IMR-90 (cell line): ENCODE measurements around the gene CCDC9. TPM values are rescaled to one million over a fixed set of nuclear protein-coding genes. Genes with fewer than 3 reads are reported as not detected.

Experiments
- ATAC-seq: fragments of 200-7000 bp; cut with Tn5 transposase; 2 replicates; pipeline ENCODE4 v1.9.1; 2020; ENCODE audit warnings: low read depth, mild to moderate bottlenecking, moderate library complexity
- BruUV-seq: library from RNA; stranded (reverse); fragments of 400-500 nt; replicated peaks from 2 replicates; lab custom pipeline; 2021; lab: Mats Ljungman, UMichigan
- CTCF ChIA-PET: fragments of 300-600 bp; formaldehyde crosslinking; extraction: SDS; loops from one replicate; lab custom pipeline; 2021; ENCODE audit warnings: antibody characterized with exemption; lab: Yijun Ruan, JAX
- POLR2A ChIA-PET: fragments of 300-600 bp; sonication (Branson Sonifier 250); formaldehyde crosslinking; loops from one replicate; lab custom pipeline; 2022; ENCODE audit warnings: antibody characterized with exemption; ENCODE audit not compliant: unreplicated experiment; lab: Charles Lee
- DNase-seq: peaks from one replicate; pipeline ENCODE4 v3.0.0; 2013
- H2AFZ ChIP-seq: replicated peaks from 2 replicates; pipeline ENCODE3; 2013; ENCODE audit warnings: low read length, mild to moderate bottlenecking; ENCODE audit not compliant: poor library complexity
- H2AK5ac ChIP-seq: 2 replicates; pipeline ENCODE4 v1.6.1; 2013; ENCODE audit warnings: low read depth, low read length, inconsistent platforms
- H2AK9ac ChIP-seq: replicated peaks from 2 replicates; pipeline ENCODE3; 2013; ENCODE audit warnings: mild to moderate bottlenecking, low read depth, low read length, moderate library complexity; ENCODE audit not compliant: poor library complexity
- H2BK120ac ChIP-seq: 2 replicates; pipeline ENCODE4 v1.6.1; 2013; ENCODE audit warnings: low read depth, low read length, inconsistent platforms
- H2BK15ac ChIP-seq: 3 replicates; pipeline ENCODE4 v1.6.1; 2013; ENCODE audit warnings: low read depth, low read length, inconsistent platforms
- H2BK20ac ChIP-seq: 2 replicates; pipeline ENCODE4 v1.6.1; 2013; ENCODE audit warnings: low read depth, mild to moderate bottlenecking, inconsistent platforms, low read length, moderate library complexity
- H2BK5ac ChIP-seq: 2 replicates; pipeline ENCODE4 v1.6.1; 2013; ENCODE audit warnings: mild to moderate bottlenecking, low read depth, low read length, inconsistent platforms; ENCODE audit not compliant: poor library complexity, severe bottlenecking
- H3K14ac ChIP-seq: replicated peaks from 2 replicates; pipeline ENCODE4 v1.6.1; 2013; ENCODE audit warnings: low read depth, low read length, inconsistent platforms
- H3K18ac ChIP-seq: 2 replicates; pipeline ENCODE4 v1.6.1; 2013; ENCODE audit warnings: low read depth, low read length, control low read depth
- H3K23ac ChIP-seq: 2 replicates; pipeline ENCODE4 v1.6.1; 2013; ENCODE audit warnings: low read depth, low read length, inconsistent platforms
- H3K27ac ChIP-seq: 2 replicates; pipeline ENCODE4 v1.5.1; 2013; ENCODE audit warnings: mild to moderate bottlenecking, control low read depth, low read length; ENCODE audit not compliant: insufficient read depth
- H3K27me3 ChIP-seq: 2 replicates; pipeline ENCODE4 v1.6.1; 2013; ENCODE audit warnings: low read length; ENCODE audit not compliant: control insufficient read depth, insufficient read depth
- H3K36me3 ChIP-seq: 2 replicates; pipeline ENCODE4 v1.6.1; 2013; ENCODE audit warnings: low read length, mixed read lengths; ENCODE audit not compliant: control insufficient read depth, insufficient read depth
- H3K4ac ChIP-seq: 2 replicates; pipeline ENCODE4 v1.6.1; 2013; ENCODE audit warnings: low read depth, low read length, inconsistent platforms
- H3K4me1 ChIP-seq: 2 replicates; pipeline ENCODE4 v1.6.1; 2013; ENCODE audit warnings: low read length, mixed read lengths; ENCODE audit not compliant: control insufficient read depth, insufficient read depth
- H3K4me2 ChIP-seq: 2 replicates; pipeline ENCODE4 v1.6.1; 2013; ENCODE audit warnings: low read depth, mild to moderate bottlenecking, control low read depth, low read length, moderate library complexity
- H3K4me3 ChIP-seq: 2 replicates; pipeline ENCODE4 v1.5.1; 2013; ENCODE audit warnings: low read depth, mild to moderate bottlenecking, control low read depth, low read length, moderate library complexity; ENCODE audit not compliant: insufficient read depth
- H3K56ac ChIP-seq: 2 replicates; pipeline ENCODE4 v1.6.1; 2013; ENCODE audit warnings: low read length, inconsistent platforms; ENCODE audit not compliant: insufficient read depth; ENCODE audit errors: extremely low read depth
- H3K79me1 ChIP-seq, 2 experiments: 2 replicates each; pipeline ENCODE4 v1.6.1; 2013; ENCODE audit warnings: low read length in 2 of 2, inconsistent platforms in 1 of 2, low read depth in 1 of 2
- H3K9ac ChIP-seq: 2 replicates; pipeline ENCODE4 v1.6.1; 2013; ENCODE audit warnings: low read depth, low read length, control low read depth
- H3K9me1 ChIP-seq: 2 replicates; pipeline ENCODE4 v1.6.1; 2013; ENCODE audit warnings: low read length, inconsistent platforms; ENCODE audit not compliant: insufficient read depth
- H3K9me3 ChIP-seq: 2 replicates; pipeline ENCODE4 v1.6.1; 2013; ENCODE audit warnings: low read length; ENCODE audit not compliant: control insufficient read depth, insufficient read depth
- H4K20me1 ChIP-seq: 2 replicates; pipeline ENCODE4 v1.6.1; 2013; ENCODE audit warnings: low read length, inconsistent platforms; ENCODE audit not compliant: insufficient read depth
- H4K5ac ChIP-seq: 2 replicates; pipeline ENCODE4 v1.6.1; 2013; ENCODE audit warnings: mild to moderate bottlenecking, low read depth, low read length, control low read depth
- H4K8ac ChIP-seq, 2 experiments: 2 replicates each; pipeline ENCODE4 v1.6.1; 2013; ENCODE audit warnings: low read depth in 2 of 2, low read length in 2 of 2, control low read depth in 1 of 2, inconsistent platforms in 1 of 2
- H4K91ac ChIP-seq: 2 replicates; pipeline ENCODE4 v1.6.1; 2013; ENCODE audit warnings: low read depth, low read length, inconsistent platforms; ENCODE audit not compliant: insufficient read depth
- CTCF ChIP-seq: conservative IDR thresholded peaks from 2 replicates; pipeline ENCODE4 v1.5.1; 2012; ENCODE audit warnings: mild to moderate bottlenecking, low read depth, low read length, improper control_type of control experiment
- MXI1 ChIP-seq: IDR thresholded peaks from 2 replicates; pipeline ENCODE4 v1.6.1; 2012; ENCODE audit warnings: low read depth, mild to moderate bottlenecking, low read length, moderate library complexity, borderline replicate concordance
- NFE2L2 ChIP-seq: fragments of 150-350 bp; IDR thresholded peaks from 2 replicates; pipeline ENCODE4 v1.6.1; 2016; ENCODE audit warnings: low read depth, mild to moderate bottlenecking, low read length
- POLR2A ChIP-seq: IDR thresholded peaks from 2 replicates; pipeline ENCODE4 v1.6.1; 2012; ENCODE audit warnings: mild to moderate bottlenecking, low read depth, low read length
- WGBS, 2 experiments: methylation state at CpG; one replicate each; pipeline versions ENCODE4 v1.1.5 to v1.1.7; 2013; ENCODE audit warnings: missing lambda C conversion rate in 2 of 2; ENCODE audit not compliant: insufficient read length in 1 of 2; ENCODE audit errors: extremely low coverage in 2 of 2; 5-methylcytosine and 5-hydroxymethylcytosine counted together
- dilution Hi-C: fragments of 300-500 bp; cut with HindIII; formaldehyde crosslinking; loops from one replicate; pipeline ENCODE4 v1.14.3; 2018; ENCODE audit warnings: low sequenced_read_pairs; ENCODE audit not compliant: unreplicated experiment
- in situ Hi-C: fragments of 300-500 bp; cut with MboI; formaldehyde crosslinking; loops from 3 replicates; pipeline ENCODE4 v1.14.3; 2019; ENCODE audit warnings: low sequenced_read_pairs, inconsistent platforms, mixed read lengths
- intact Hi-C: fragments of 100-400 bp; cut with micrococcal nuclease; formaldehyde crosslinking; loops from 2 replicates; pipeline ENCODE4 v1.10.0; 2022
- polyA plus RNA-seq, 3 experiments: library from polyadenylated mRNA; depleted of rRNA; stranded (reverse); fragments of >200 nt; gene quantifications; 2 replicates each; pipeline ENCODE4 v1.2.3, GENCODE V29; 2012; ENCODE audit warnings: low replicate concordance in 1 of 3
- total RNA-seq: library from RNA; depleted of rRNA; stranded (reverse); fragments of >200 nt; gene quantifications from 2 replicates; pipeline ENCODE4 v1.2.3, GENCODE V29; 2012

CCDC9 gene
- total and polyA plus RNA-seq, 2 of the 4 experiments (the other 2 are of a cell fraction): 2.9 to 8.6 TPM

DNA sequence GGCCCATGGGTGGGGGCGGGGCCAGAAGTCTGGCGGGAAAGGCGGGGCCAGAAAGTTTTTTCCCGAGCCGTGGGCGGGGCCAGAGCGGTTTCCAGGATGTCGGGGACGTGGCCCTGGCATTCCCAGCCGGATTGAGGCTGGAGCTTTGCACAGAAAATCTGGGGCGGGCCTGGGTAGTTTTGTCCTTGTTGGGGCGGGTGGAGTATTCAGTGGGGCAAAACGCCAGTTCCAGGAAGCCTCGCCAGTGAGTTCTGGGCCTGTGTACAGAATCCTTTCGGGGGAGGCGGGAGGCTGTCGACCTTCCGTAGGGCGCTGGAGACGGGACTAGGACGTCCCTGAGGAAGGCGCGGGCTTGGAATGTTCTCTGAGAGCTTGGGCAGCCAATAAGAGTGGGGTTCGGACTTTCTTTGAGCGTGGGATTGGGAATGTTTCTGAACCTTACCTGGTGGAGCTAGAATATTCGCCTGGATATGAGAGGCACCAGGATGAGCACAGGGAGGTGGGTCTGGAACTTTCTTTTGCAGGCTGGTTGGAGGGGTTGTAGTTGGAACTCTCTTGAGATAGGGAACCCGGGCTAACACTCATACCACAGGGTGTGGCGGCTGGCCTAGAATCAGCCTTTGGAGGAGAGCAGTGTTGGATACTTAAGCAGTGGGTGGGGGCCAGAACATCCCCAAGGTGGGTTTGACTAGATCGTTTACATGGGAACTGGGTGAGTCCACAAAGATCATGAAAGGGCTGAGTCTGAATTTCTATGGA is 1.3 kb downstream of the CCDC9 start:
- dilution Hi-C loops: no loop called here
- Histone ChIP-seq H3K27ac (peak overlapping the region; percentile 90), H4K5ac (peak overlapping the region; percentile 32), H2BK15ac (peak overlapping the region; percentile 3; the same call in 1 of the 3 replicates), H2AFZ (peak overlapping the region; percentile 87), H4K20me1 (peaks cover 8% of the 10 kb centered on the region; the same call in 1 of the 2 replicates), H4K8ac (peak overlapping the region; percentile 40 to 91), H3K4me1 (peaks cover 20% of the 10 kb centered on the region), H2AK9ac (peak overlapping the region; percentile 99), H2BK20ac (peak overlapping the region; percentile 39; the same call in 1 of the 2 replicates), H2AK5ac (peak overlapping the region; percentile 96), H3K4me3 (peak overlapping the region; percentile 51), H3K79me1 (peaks cover 41 to 55% of the 10 kb centered on the region in 2 experiments), H3K18ac (peak overlapping the region; percentile 53), H3K56ac (peak overlapping the region; percentile 95), H2BK5ac (peak overlapping the region; percentile 80), H2BK120ac (peak overlapping the region; percentile 84), H3K23ac (peak overlapping the region; percentile 97), H3K27me3 (no peaks in the 10 kb centered on the region), H3K4ac (peak overlapping the region; percentile 98), H3K14ac (peak overlapping the region; percentile 99), H3K9me3 (no peaks in the 10 kb centered on the region), H3K4me2 (peak overlapping the region; percentile 92), H3K9ac (peak overlapping the region; percentile 92), H3K36me3 (peaks cover 32% of the 10 kb centered on the region), H3K9me1 (peaks cover 21% of the 10 kb centered on the region), H4K91ac (peak overlapping the region; percentile 90)
- TF ChIP-seq NFE2L2 (no peak), POLR2A (peak; percentile 94), CTCF (no peak), MXI1 (peak; percentile 12; the same call in 1 of the 2 replicates)
- 2% methylated on average over 13 of the region's 29 CpGs; no CpG with 5 or more reads in 1 of the 2 experiments for WGBS, 2 experiments
- POLR2A ChIA-PET: interaction anchor here (0.6 to 1.3 kb wide), 2 partner anchors 47 to 221 kb away, joined by 3 to 5 read pairs; no protein-coding TSS in a partner anchor
- in situ Hi-C loops: no loop called here
- intact Hi-C loops: loop anchor here (1.0 kb wide), 1 partner anchor 16 kb away; no protein-coding TSS in a partner anchor
- DNase-seq (no peak), ATAC-seq (peak; percentile 33)
- no TSS peak for BruUV-seq
- CTCF ChIA-PET: interaction anchor here (1.5 kb wide), 1 partner anchor 14 kb away, joined by 8 read pairs; no protein-coding TSS in a partner anchor
